ENCODE measurements around the gene CCDC116. TPM values are rescaled to one million over a fixed set of nuclear protein-coding genes. Genes with fewer than 3 reads are reported as not detected.
"Not testable (repeated sequence)": the region's sequence is repeated elsewhere in the genome, so short reads cannot be mapped to it uniquely, and the experiment has no call there.

CCDC116 gene
- total RNA-seq, 3 donors from 2014 or later (not counting 1 experiment from before 2014, with no cell fraction given): 0.43 TPM; not detected in 2

DNA sequence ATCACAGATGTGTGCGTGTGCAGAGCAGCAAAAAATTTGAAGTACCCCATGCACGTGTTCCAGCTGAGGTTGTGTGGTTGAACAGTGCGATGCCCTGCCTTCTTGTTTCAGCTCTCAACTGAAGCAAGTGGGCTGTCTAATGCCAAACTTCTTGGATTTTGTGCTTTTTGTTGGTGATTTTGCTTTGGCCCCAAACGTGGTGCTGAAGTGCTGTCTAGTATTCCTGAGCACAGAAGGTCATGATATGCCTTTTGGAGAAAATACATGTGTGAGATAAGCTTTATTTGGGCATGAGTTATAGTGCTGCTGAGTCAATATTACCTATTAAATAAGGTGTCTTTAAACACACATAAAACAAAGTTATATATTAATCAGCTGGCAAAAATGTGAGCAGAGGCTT is 16.8 kb upstream of the CCDC116 start:
- 90% methylated on average over 4 of the region's 4 CpGs for WGBS (ENCODE audit: insufficient coverage)
- peaks cover 28% of the 10 kb centered on the region for H3K36me3 ChIP-seq (ENCODE audit: control insufficient read depth, insufficient read depth, low read length)
- H3K9me3 Mint-ChIP-seq: no peaks in the 10 kb centered on the region
- no peak overlapping the region for H3K4me3 ChIP-seq (ENCODE audit: low read length)
- DNase-seq (no peak), ATAC-seq (no peak)
- H3K4me3 Mint-ChIP-seq: no peak overlapping the region
- H3K27me3 Mint-ChIP-seq (ENCODE audit: low read depth in 2 of 2): no peaks in the 10 kb centered on the region
- no peaks in the 10 kb centered on the region for H3K27me3 ChIP-seq (ENCODE audit: control insufficient read depth, insufficient read depth, low read length)
- peaks cover 11% of the 10 kb centered on the region for H3K4me1 ChIP-seq (ENCODE audit: control insufficient read depth, insufficient read depth, low read length)
- no peaks in the 10 kb centered on the region for H3K36me3 Mint-ChIP-seq
- no peaks in the 10 kb centered on the region for H3K9me3 ChIP-seq (ENCODE audit: control insufficient read depth, insufficient read depth, low read length)
- intact Hi-C loops (cut with micrococcal nuclease): no loop called here
- H3K4me1 Mint-ChIP-seq: peaks cover 31 to 42% of the 10 kb centered on the region in 2 donors
- peak overlapping the region in 1 of 2 donors; percentile 62 for H3K27ac Mint-ChIP-seq
- no peak overlapping the region for H3K27ac ChIP-seq (ENCODE audit: low read length)
- TF ChIP-seq, protein P1, sequence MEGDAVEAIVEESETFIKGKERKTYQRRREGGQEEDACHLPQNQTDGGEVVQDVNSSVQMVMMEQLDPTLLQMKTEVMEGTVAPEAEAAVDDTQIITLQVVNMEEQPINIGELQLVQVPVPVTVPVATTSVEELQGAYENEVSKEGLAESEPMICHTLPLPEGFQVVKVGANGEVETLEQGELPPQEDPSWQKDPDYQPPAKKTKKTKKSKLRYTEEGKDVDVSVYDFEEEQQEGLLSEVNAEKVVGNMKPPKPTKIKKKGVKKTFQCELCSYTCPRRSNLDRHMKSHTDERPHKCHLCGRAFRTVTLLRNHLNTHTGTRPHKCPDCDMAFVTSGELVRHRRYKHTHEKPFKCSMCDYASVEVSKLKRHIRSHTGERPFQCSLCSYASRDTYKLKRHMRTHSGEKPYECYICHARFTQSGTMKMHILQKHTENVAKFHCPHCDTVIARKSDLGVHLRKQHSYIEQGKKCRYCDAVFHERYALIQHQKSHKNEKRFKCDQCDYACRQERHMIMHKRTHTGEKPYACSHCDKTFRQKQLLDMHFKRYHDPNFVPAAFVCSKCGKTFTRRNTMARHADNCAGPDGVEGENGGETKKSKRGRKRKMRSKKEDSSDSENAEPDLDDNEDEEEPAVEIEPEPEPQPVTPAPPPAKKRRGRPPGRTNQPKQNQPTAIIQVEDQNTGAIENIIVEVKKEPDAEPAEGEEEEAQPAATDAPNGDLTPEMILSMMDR (IDR thresholded peaks at IDR 0.05): no peak

DNA sequence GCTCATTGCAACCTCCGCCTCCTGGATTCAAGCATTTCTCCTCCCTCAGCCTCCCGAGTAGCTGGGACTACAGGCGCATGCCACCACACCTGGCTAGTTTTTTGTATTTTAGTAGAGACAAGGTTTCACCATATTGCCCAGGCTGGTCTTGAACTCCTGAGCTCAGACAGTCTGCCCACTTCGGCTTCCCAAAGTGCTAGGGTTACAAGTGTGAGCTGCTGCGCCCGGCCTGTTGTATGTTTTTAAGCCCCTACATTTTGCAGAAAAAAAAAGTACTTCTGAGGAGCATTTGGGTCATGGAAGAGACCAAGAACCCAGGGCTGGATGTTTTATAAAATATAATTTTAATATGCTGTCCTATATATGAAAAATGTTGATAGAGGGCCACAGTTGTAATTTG is 15.2 kb upstream of the CCDC116 start:
- DNase-seq; ATAC-seq; intact Hi-C loops (cut with micrococcal nuclease); H3K27me3 Mint-ChIP-seq (ENCODE audit: low read depth in 2 of 2); H3K9me3 Mint-ChIP-seq; H3K9me3 ChIP-seq (ENCODE audit: control insufficient read depth, insufficient read depth, low read length); H3K27me3 ChIP-seq (ENCODE audit: control insufficient read depth, insufficient read depth, low read length); H3K4me3 ChIP-seq (ENCODE audit: low read length); H3K4me3 Mint-ChIP-seq; H3K36me3 Mint-ChIP-seq; H3K27ac ChIP-seq (ENCODE audit: low read length): not testable (repeated sequence)
- Histone ChIP-seq H3K4me1 (ENCODE audit: control insufficient read depth, insufficient read depth, low read length) (peaks cover 11% of the 10 kb centered on the region), H3K36me3 (ENCODE audit: control insufficient read depth, insufficient read depth, low read length) (peaks cover 22% of the 10 kb centered on the region)
- peak overlapping the region in 1 of 2 donors; percentile 60 for H3K27ac Mint-ChIP-seq
- H3K4me1 Mint-ChIP-seq: peaks cover 20 to 45% of the 10 kb centered on the region in 2 donors
- WGBS (ENCODE audit: insufficient coverage): 100% methylated on average over 6 of the region's 6 CpGs

DNA sequence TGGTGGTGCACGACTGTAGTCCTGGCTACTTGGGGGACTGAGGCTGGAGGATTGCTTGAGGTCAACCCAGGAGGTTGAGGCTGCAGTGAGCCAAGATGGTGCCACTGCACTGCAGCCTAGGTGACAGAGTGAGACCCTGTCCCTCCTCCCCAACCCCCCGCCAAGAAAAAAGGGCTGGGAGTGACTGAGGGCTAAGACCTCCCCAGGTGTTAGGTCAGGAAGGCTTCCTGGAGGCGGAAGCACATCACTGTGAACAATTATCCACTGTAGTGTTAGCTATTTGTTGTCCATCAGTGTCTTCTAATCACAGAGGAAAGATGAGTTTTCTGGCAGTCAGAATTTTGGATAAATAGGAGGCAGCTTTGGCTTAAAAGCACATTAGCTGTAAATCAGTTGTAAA is 11.5 kb upstream of the CCDC116 start:
- DNase-seq: no peak
- H3K36me3 Mint-ChIP-seq: no peaks in the 10 kb centered on the region
- no peak overlapping the region for H3K4me3 ChIP-seq (ENCODE audit: low read length)

DNA sequence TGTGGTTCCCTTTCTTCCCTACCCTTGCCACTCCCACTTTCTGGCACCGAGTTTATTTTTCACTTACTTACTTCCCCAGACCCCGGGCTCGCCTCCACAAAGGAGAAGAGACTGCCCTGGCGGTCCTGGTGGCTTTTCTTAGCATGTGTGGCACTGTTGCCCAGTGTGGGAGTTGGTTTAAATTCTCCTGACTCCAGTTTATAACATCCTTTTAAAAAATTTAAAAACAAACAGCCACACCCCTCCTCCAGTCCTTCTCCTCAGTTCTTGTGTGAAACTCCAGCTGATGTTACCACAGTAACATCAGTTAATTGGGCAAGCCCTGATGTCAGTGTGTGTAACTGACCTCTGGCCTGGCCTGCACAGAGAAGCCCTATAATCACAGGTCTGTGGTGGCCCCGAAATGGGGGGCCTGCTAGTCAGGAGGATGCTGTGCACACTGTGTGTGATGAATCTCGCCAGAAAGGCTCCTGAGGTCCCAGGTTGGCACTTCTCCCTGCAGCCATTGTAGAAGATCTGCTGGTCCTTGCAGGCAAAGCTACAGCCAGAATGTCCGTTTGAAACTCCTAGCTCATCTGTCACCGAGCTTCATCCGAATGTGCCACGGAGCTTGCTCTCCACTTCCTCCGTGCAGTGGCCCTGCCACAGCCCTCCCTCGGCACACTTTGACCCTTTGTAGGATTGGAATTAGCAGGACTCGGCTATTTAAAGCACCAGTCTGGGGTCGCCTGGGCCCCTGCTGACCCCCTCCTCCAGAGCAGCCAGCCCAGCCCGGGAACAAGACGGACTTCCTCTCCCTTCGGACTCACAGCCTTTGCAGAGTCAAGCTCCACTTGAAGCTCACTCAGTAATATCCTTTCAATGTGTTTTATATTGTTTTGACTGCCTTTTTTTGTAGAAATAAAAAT is 10.3 kb upstream of the CCDC116 start:
- Mint-ChIP-seq H3K9me3 (no peaks in the 10 kb centered on the region), H3K4me1 (peaks cover 21 to 54% of the 10 kb centered on the region in 2 donors), H3K36me3 (no peaks in the 10 kb centered on the region), H3K4me3 (no peak overlapping the region), H3K27me3 (ENCODE audit: low read depth in 2 of 2) (no peaks in the 10 kb centered on the region), H3K27ac (peak overlapping the region; percentile 49 to 50)
- no peak for DNase-seq
- no peak overlapping the region for H3K27ac ChIP-seq (ENCODE audit: low read length)
- no peak for ATAC-seq
- H3K27me3 ChIP-seq (ENCODE audit: control insufficient read depth, insufficient read depth, low read length): no peaks in the 10 kb centered on the region
- H3K9me3 ChIP-seq (ENCODE audit: control insufficient read depth, insufficient read depth, low read length): no peaks in the 10 kb centered on the region
- intact Hi-C loops (cut with micrococcal nuclease): no loop called here
- peaks cover 34% of the 10 kb centered on the region for H3K36me3 ChIP-seq (ENCODE audit: control insufficient read depth, insufficient read depth, low read length)
- 78% methylated on average over 16 of the region's 17 CpGs for WGBS (ENCODE audit: insufficient coverage)
- TF ChIP-seq, protein P1 (IDR thresholded peaks at IDR 0.05): no peak
- H3K4me1 ChIP-seq (ENCODE audit: control insufficient read depth, insufficient read depth, low read length): peaks cover 22% of the 10 kb centered on the region
- H3K4me3 ChIP-seq (ENCODE audit: low read length): no peak overlapping the region

More for the DNA sequence above, 11.5 kb upstream of the CCDC116 start:
- H3K27me3 ChIP-seq (ENCODE audit: control insufficient read depth, insufficient read depth, low read length): no peaks in the 10 kb centered on the region
- H3K9me3 ChIP-seq (ENCODE audit: control insufficient read depth, insufficient read depth, low read length): no peaks in the 10 kb centered on the region
- no peak for ATAC-seq
- peaks cover 23% of the 10 kb centered on the region for H3K36me3 ChIP-seq (ENCODE audit: control insufficient read depth, insufficient read depth, low read length)
- Mint-ChIP-seq H3K27me3 (ENCODE audit: low read depth in 2 of 2) (no peaks in the 10 kb centered on the region), H3K27ac (peak overlapping the region in 1 of 2 donors; percentile 50), H3K4me1 (peaks cover 15 to 48% of the 10 kb centered on the region in 2 donors), H3K4me3 (no peak overlapping the region), H3K9me3 (no peaks in the 10 kb centered on the region)
- TF ChIP-seq, protein P1 (IDR thresholded peaks at IDR 0.05): no peak
- WGBS (ENCODE audit: insufficient coverage): 100% methylated on average over 2 of the region's 3 CpGs
- peaks cover 10% of the 10 kb centered on the region for H3K4me1 ChIP-seq (ENCODE audit: control insufficient read depth, insufficient read depth, low read length)
- H3K27ac ChIP-seq (ENCODE audit: low read length): no peak overlapping the region
- intact Hi-C loops (cut with micrococcal nuclease): no loop called here
